Subcutaneous abdominal adipose tissue (tissue), 5 donors: Measurements from ENCODE around the gene GANAB.
"Not testable (repeated sequence)": the region's sequence is repeated elsewhere in the genome, so short reads cannot be mapped to it uniquely, and the experiment has no call there.

Source experiments
- H3K27ac ChIP-seq: one replicate; pipeline ENCODE4 v1.7.0; 2013; ENCODE audit warnings: low read depth, mild to moderate bottlenecking, inconsistent platforms, low read length, moderate library complexity
- H3K27me3 ChIP-seq, 5 donors: one replicate each; pipeline ENCODE4 v1.7.0; 2013; ENCODE audit warnings: low read length in 5 of 5, inconsistent platforms in 1 of 5; ENCODE audit not compliant: control insufficient read depth in 5 of 5, insufficient read depth in 4 of 5
- H3K36me3 ChIP-seq, 5 donors: one replicate each; pipeline ENCODE4 v1.7.0; 2013; ENCODE audit warnings: low read length in 5 of 5; ENCODE audit not compliant: control insufficient read depth in 5 of 5, insufficient read depth in 5 of 5
- H3K4me1 ChIP-seq, 5 donors: one replicate each; pipeline ENCODE4 v1.7.0; 2013; ENCODE audit warnings: low read length in 5 of 5, mild to moderate bottlenecking in 3 of 5, moderate library complexity in 1 of 5; ENCODE audit not compliant: control insufficient read depth in 5 of 5, insufficient read depth in 5 of 5
- H3K4me3 ChIP-seq, 5 donors: one replicate each; pipeline ENCODE4 v1.7.0; 2013; ENCODE audit warnings: low read length in 5 of 5, low read depth in 1 of 5
- H3K9ac ChIP-seq, 5 donors: one replicate each; pipeline ENCODE4 v1.7.0; 2013; ENCODE audit warnings: low read length in 5 of 5, mild to moderate bottlenecking in 4 of 5, moderate library complexity in 3 of 5
- H3K9me3 ChIP-seq, 5 donors: one replicate each; pipeline ENCODE4 v1.7.0; 2013; ENCODE audit warnings: low read length in 5 of 5; ENCODE audit not compliant: control insufficient read depth in 5 of 5
- donor health status: healthy.
- donor health status: healthy.
- donor health status: healthy.
- donor health status: healthy.
- donor health status: healthy.

GANAB gene

GRCh38 chr11:62652161-62653006, 6.0 kb upstream of the GANAB start:
- Histone ChIP-seq H3K27ac (peak overlapping the region; percentile 93), H3K4me3 (peak overlapping the region; percentile 85 to 88 (median 86)), H3K36me3 (peaks cover 0 to 26% (median 24%) of the 10 kb centered on the region in 5 donors)

GRCh38 chr11:62650283-62650682, 3.9 kb upstream of the GANAB start:
- peaks cover 0 to 26% (median 24%) of the 10 kb centered on the region in 5 donors for H3K36me3 ChIP-seq
- not testable (repeated sequence) for H3K9me3 ChIP-seq, H3K27ac ChIP-seq, H3K4me3 ChIP-seq, H3K27me3 ChIP-seq, H3K9ac ChIP-seq
- H3K4me1 ChIP-seq: peaks cover 6 to 33% (median 31%) of the 10 kb centered on the region in 5 donors

More at GRCh38 chr11:62652161-62653006, 6.0 kb upstream of the GANAB start:
- no peaks in the 10 kb centered on the region for H3K27me3 ChIP-seq
- peaks cover 4 to 18% (median 16%) of the 10 kb centered on the region in 5 donors for H3K4me1 ChIP-seq
- peak overlapping the region; percentile 95 to 99 (median 97) for H3K9ac ChIP-seq
- H3K9me3 ChIP-seq: no peaks in the 10 kb centered on the region

- H3K4me1 ChIP-seq: peaks cover 7 to 39% (median 39%) of the 10 kb centered on the region in 5 donors
- H3K4me3 ChIP-seq: no peak overlapping the region
Observed at GRCh38 chr11:62649486-62649885, 3.1 kb upstream of the GANAB start.

GRCh38 chr11:62648967-62649364, 2.6 kb upstream of the GANAB start:
- H3K27me3 ChIP-seq: no peaks in the 10 kb centered on the region
- no peak overlapping the region for H3K9ac ChIP-seq
- no peak overlapping the region for H3K27ac ChIP-seq
- peaks cover 7 to 44% (median 39%) of the 10 kb centered on the region in 5 donors for H3K4me1 ChIP-seq
- H3K36me3 ChIP-seq: peaks cover 0 to 32% (median 28%) of the 10 kb centered on the region in 5 donors
- no peak overlapping the region for H3K4me3 ChIP-seq
- no peaks in the 10 kb centered on the region for H3K9me3 ChIP-seq

More at GRCh38 chr11:62649486-62649885, 3.1 kb upstream of the GANAB start:
- no peak overlapping the region for H3K9ac ChIP-seq
- no peaks in the 10 kb centered on the region for H3K9me3 ChIP-seq
- H3K27ac ChIP-seq: no peak overlapping the region
- H3K36me3 ChIP-seq: peaks cover 0 to 27% (median 24%) of the 10 kb centered on the region in 5 donors
- no peaks in the 10 kb centered on the region for H3K27me3 ChIP-seq

- Histone ChIP-seq H3K4me3 (no peak overlapping the region), H3K36me3 (peaks cover 0 to 36% (median 29%) of the 10 kb centered on the region in 5 donors), H3K9ac (no peak overlapping the region), H3K27me3 (no peaks in the 10 kb centered on the region), H3K4me1 (peaks cover 7 to 44% (median 39%) of the 10 kb centered on the region in 5 donors), H3K9me3 (no peaks in the 10 kb centered on the region), H3K27ac (no peak overlapping the region)
Observed at GRCh38 chr11:62648185-62648966, 2.0 kb upstream of the GANAB start.

GRCh38 chr11:62647609-62648005, 1.2 kb upstream of the GANAB start:
- Histone ChIP-seq H3K9me3 (no peaks in the 10 kb centered on the region), H3K4me3 (no peak overlapping the region), H3K27me3 (no peaks in the 10 kb centered on the region), H3K9ac (peak overlapping the region in 1 of 5 donors; percentile 2), H3K36me3 (peaks cover 0 to 41% (median 33%) of the 10 kb centered on the region in 5 donors), H3K4me1 (peaks cover 7 to 42% (median 34%) of the 10 kb centered on the region in 5 donors), H3K27ac (no peak overlapping the region)

GRCh38 chr11:62646825-62647608, 604 bp upstream of the GANAB start:
- H3K4me3 ChIP-seq: peak overlapping the region in 3 of 5 donors; percentile 28 to 95 (median 53)
- peak overlapping the region; percentile 96 for H3K27ac ChIP-seq
- H3K36me3 ChIP-seq: peaks cover 0 to 43% (median 34%) of the 10 kb centered on the region in 5 donors
- H3K27me3 ChIP-seq: no peaks in the 10 kb centered on the region
- H3K9me3 ChIP-seq: no peaks in the 10 kb centered on the region
- peak overlapping the region in 3 of 5 donors; percentile 37 to 64 (median 48) for H3K9ac ChIP-seq
- peaks cover 4 to 36% (median 29%) of the 10 kb centered on the region in 5 donors for H3K4me1 ChIP-seq

GRCh38 chr11:62645671-62645945, 805 bp downstream of the GANAB start:
- Histone ChIP-seq H3K36me3 (peaks cover 0 to 43% (median 34%) of the 10 kb centered on the region in 5 donors), H3K27me3 (no peaks in the 10 kb centered on the region), H3K4me1 (peaks cover 4 to 32% (median 26%) of the 10 kb centered on the region in 5 donors), H3K9me3 (no peaks in the 10 kb centered on the region), H3K27ac (peak overlapping the region; percentile 96), H3K9ac (peak overlapping the region; percentile 94 to 99 (median 98)), H3K4me3 (peak overlapping the region; percentile 87 to 95 (median 90))

GRCh38 chr11:62644220-62644619, 2.2 kb downstream of the GANAB start:
- Histone ChIP-seq H3K9me3 (no peaks in the 10 kb centered on the region), H3K9ac (peak overlapping the region in 2 of 5 donors; percentile 21 to 25), H3K27me3 (no peaks in the 10 kb centered on the region), H3K4me3 (no peak overlapping the region), H3K36me3 (peaks cover 0 to 41% (median 30%) of the 10 kb centered on the region in 5 donors), H3K27ac (peak overlapping the region; percentile 16), H3K4me1 (peaks cover 4 to 32% (median 26%) of the 10 kb centered on the region in 5 donors)
